HG03196 (cell line): ENCODE measurements around the gene ARF6.
"Not testable (repeated sequence)": the region's sequence is repeated elsewhere in the genome, so short reads cannot be mapped to it uniquely, and the experiment has no call there.

Experiments used
- ATAC-seq: cut with Tn5 transposase; IDR thresholded peaks from one replicate; pipeline ENCODE4 v1.9.1; 2021; ENCODE audit not compliant: unreplicated experiment

ARF6 gene

DNA sequence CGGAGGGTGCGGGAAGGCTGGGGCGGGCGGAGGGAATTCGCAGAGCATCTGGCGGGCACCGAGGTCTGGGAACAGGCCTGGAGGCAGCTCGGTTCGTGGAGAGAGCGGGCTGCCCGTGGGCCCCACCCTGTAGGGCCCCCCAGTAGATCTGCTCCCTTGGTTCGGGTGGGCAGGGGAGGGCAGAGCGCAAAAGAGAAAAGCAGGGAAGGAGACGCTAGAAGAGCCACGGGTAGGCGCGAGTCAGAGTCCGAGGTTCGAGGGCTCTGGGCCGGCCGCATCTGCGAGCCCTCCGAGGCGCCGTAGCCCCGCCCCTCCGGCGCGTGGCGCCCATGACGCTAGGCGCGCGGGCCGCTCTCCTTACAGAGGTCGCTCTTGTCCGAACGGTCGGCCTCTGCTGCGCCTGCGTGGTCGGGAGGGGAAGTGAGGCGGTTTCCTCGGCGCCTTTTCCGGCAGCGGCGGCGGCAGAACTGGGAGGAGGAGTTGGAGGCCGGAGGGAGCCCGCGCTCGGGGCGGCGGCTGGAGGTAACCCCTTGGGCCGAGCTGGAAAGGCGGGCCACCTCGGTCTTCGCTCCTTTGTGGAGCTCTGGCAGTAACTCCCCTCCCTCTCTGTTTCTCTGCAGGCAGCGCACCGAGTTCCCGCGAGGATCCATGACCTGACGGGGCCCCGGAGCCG lies at the start of gene ARF6:
TSS of gene ARF6 (plus strand) at position 447 of the 673 bp plus-strand sequence. CDS start 655 bp downstream, outside the sequence.
- peak; percentile 79 for ATAC-seq

DNA sequence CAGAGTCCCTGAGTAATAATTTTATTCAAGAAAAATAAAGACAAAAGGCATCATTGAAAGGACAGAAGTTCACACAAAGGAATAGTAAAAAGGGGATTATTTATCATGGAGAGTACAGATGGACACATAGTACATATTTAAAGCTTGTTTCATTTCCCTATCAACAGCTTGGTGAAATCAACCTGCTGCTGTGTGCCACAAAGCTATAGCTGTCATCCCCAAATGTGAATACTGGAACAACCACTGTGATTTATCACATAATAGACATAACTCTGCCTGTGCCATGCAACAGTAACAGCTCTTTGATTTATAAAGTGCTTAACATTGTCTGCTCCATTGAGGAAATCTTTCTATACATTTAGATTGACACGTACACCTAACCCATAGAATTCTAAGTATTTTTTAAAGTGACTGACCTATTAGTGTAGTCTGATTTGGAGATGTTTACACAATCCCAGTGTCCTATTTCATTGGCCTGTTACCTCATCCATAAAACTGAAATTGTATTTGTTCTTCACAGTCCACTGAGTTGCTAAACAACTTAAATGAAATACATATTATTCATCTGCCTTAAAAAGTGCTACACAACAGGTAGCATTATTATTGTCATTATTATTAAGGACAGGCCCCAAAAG lies 43.6 kb upstream of the ARF6 start:
- ATAC-seq, result no peak

DNA sequence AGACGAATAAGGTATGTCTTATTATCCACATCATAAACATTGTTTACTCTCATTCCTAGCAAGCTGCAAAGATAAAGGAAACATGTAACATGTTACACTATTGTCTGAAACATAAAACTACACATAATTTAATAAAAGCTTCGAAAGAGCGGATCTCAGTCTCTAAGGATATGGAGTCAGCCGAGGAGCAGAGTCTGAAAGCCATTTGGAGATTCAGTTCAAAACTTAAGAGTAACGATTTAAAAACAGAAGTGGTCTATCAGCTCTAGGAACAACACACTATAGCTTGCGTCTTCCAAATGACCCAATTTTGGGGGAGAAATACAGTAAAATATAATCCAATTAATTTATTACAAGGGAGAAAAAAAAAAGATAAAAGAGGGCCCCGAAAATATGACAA lies 41.1 kb upstream of the ARF6 start:
- no peak for ATAC-seq

DNA sequence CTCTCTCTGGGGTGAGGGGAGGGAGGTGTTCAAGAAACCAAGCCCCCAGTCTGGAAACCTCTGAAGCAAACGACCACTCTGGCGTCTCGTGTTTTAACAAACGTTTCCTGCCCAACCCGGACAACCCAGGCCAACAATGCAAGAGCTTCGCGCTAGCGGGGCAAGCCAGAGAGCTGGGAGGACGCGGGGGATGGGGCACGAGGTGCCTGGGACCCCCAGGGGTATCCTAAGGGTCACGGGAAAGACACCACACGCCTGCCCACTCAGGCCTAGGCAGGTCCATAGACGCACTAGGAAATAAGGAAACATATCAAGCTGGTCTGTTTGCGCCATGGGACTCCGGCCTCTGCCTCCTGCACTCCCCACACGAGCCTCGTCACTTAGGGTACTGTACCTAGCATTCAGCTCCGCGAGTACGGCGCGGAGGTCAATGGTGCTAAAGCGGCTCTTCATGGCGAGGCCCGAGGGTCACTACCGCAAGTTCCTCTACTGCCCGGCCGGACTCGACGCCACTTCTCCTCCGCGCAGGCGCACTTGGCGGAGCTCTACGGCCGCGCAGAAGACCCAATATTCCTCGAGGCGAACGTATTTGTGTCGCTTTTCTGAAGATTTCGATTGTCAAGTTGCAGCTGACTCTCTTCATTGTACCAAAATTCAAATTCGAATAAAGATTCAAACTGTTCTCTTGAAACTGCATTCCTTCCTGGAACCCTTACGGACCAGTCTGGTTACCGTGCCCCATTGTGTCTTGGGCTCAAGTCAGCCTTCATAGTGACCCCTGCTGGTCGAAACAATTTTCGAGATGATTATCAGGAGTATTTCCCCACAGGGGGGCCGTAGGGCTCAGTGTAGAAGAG lies 40.4 kb upstream of the ARF6 start, which contains the start of gene NEMF:
TSS of gene NEMF (minus strand) at position 488 of the 857 bp plus-strand sequence. CDS start at position 453, 35 bp downstream.
- peak; percentile 82 for ATAC-seq

DNA sequence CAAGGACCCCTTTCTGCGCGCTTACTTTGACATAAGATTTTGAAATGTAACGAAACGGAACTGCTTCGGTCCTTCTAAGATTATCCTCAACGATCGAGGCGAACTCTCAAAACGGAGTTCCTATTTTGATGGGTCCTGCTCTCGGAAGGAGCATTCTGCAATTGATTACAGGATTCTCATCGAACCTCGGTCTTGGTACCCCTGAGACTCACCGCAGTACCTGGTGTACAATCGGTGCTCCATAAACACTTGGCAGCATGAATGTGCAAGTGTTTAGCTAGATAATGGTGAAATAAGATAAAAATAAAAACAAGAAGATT lies 39.8 kb upstream of the ARF6 start:
- ATAC-seq, result peak; percentile 10

DNA sequence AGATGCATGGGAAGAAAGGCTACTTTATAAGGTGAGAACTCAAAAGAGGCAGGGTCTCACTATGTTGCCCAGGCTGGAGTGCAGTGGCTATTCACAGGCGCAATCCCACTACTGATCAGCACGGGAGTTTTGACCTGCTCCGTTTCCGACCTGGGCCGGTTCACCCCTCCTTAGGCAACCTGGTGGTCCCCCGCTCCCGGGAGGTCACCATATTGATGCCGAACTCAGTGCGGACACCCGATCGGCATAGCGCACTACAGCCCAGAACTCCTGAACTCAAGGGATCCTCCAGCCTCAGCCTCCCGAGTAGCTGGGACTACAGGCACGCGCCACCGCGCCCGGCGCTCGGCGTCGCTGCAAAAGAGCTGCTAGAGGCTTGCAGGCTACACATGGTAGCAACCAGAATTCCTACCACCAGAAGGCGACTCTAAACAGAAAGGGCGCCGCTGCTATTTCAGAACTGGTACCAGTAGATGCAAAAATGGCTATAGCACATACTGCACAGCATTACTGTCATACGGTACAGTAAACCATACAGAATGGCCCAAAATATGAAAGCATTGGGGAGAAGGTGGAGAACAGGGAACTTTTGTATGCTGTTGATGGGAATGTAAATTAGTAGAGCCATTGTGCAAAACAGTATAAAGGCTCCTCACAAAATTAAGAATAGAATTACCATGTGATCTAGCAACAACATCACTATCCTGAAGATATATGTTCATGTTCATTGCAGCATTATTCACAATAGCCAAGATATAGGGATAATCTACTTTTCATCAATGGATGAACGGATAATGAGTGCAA lies 39.1 kb upstream of the ARF6 start:
- ATAC-seq, result no peak

DNA sequence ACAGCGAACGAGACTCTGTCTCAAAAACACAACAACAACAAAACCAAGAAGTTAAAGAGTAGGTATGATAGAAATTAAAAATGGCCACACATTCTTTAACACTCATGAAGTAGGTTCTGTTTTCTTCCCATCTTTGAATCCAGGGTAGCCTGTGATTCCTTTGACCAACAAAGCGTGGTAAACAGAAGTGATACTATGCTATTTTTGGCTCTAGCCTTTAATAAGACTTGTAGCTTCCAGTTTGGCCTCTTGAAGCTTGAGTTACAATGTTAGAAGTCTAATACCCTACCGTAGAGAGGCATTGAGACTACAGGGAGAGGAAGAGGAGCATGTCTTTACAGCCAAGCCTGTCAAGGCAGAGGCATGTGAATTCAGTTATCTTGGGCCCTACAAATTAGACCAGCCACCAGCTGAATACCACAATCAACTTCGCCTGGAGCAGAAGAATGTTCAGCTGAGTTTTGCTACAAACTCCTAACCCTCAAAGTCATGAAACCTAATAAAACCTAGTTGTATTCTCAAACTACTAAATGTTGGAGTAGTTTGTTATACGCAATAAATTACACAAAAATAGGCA lies 35.4 kb upstream of the ARF6 start:
- ATAC-seq, result no peak

DNA sequence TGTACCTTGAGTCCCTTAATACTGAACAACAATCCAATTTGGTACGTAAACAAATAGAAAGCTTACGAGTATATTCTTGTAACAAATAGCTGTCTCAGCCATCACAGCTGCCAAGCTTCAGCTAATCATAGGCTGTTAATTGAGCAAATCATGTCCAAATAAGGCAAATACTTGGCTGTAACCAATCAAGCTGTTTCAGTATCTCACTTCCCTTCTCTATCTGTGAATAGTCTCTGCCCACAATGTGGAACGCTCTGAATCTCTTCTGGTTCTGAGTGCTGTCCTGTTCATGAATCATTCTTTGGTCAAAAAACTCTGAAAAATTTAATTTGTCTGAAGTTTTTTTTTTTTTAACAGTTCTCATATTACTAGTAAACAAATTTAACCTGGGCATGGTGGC lies 34.5 kb upstream of the ARF6 start:
- no peak for ATAC-seq

DNA sequence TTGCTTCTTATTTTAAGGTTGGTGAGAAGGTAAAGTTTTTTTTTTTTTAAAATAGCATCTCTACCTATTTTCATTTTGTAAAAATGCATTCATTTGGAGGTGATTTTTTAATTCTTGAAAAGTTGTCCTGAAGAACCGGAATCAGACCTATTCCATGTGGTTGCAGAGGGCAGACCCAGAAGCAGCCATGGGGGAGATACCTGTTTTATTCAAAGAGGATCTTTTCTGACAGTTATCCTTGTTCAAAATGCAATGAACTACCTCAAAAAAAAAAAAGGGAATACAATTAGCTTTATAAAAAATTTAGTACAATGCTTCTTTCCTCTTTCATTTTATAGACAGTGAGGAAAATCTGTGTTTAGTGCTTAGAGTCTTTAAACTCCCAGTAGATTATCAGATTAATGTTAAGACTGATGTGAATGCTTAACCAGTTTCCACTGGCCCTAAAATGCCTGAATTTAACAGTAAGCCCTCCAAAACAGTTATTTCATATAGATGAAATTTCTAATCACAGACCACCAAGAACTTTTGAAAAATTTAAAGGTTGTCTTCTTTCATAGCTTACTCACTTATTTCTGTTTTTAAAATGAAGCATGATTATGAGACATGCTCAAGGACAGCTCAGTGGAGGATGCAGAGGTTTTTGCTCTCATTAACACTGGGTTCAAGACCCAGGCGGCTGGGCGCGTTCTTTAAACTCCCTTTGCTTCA lies 31.7 kb upstream of the ARF6 start:
- ATAC-seq, result no peak

DNA sequence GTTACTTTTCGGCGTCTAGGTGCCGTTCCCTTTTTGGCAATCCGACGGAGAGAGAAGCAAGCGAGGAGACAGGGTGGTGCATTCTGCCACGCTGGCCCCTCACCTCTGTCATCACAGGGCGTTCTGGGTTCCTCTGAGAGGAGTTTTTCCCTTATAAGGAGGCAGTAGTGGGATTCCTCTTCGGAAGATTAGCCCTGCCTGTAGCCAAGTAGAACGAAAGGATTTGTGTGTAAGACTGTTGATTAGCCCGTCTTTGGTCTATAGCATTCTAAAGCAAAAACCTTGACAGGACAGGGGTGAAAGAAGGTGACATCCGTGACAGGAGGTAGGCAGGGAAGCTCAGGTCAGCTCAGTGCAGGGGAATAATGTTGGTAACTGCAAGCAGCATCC lies 31.2 kb upstream of the ARF6 start:
- ATAC-seq, result peak; percentile 10

DNA sequence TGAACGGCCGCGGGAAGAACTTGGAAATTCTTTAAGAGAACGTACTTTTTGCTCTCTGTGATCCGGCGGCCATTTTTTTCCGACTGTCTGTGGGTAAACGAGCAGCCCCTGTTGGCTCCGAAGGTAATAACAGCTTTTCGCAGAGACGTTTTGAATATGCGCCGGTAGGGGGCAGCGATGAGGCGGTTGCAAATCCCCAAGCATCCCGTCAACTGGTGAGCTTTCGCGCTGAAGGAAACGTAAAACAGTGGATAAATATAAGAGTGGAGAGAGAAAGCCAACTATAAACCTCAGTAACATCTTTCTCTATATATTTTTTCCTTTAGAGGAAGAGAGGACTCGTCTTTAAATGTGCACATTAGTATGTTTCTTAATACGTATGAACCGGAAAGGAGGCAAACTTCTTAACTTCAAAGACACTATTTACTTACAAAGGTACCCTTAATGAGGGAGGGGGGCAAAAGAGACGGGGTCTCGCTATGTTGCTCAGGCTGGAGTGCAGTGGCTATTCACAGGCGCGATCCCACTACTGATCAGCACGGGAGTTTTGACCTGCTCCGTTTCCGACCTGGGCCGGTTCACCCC lies 30.7 kb upstream of the ARF6 start:
- ATAC-seq, result peak; percentile 33

DNA sequence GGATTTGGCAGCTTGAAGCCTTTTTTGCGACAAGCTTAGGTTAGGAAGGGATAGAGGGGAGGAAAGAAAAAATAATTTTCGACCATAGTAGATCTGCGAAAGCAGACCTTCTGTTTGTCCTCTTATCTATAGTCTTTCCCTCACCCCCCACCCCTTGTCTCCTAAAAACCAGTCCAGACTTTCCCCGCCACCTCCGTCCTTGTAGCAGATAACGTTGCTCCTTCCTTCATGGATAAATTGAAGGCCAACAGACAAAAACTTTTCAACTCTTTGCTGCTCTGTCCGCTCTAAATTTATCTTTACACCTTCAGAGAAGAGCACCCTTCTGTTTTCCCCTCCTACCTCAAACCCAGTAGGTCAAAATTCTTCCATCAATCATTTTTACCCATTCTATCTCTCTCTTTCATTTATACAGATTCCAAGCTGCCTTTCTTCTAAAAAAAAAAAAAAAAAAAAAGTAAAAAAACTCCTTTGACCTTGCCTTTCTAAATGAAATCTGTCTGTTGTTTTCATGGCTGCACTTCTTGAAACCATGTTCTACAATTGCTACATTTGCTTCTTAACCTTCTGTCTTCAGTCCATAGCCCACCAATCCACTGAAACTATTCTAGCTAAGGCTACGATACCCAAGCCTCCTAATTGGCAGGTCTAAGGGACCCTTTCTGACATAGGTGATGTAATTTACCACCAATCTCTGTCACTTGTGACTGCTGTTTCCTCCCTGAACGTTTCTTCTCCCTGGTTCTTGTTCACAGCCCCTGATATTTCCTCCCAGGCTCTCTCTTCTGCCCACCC lies 29.2 kb upstream of the ARF6 start:
- no peak for ATAC-seq

DNA sequence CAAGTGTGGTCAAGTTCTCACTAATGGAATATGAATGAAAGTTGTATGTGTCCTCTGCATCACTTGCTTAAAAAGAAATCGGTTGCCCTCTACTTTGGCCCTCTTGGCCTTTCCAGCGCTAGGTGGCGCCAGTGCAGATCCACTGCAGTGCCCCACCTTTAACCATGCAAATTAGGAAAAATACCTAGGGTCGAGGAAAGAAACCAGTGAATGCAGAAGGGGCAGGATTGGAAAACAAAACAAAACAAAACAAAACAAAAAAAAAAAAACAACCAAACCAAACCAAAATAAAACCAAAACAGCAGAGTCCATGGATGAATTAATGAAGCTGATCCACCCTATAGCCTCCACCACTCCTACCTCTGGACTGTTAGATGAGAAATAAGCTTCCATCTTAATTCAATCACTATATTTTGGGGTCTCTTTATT lies 27.4 kb upstream of the ARF6 start:
- no peak for ATAC-seq

DNA sequence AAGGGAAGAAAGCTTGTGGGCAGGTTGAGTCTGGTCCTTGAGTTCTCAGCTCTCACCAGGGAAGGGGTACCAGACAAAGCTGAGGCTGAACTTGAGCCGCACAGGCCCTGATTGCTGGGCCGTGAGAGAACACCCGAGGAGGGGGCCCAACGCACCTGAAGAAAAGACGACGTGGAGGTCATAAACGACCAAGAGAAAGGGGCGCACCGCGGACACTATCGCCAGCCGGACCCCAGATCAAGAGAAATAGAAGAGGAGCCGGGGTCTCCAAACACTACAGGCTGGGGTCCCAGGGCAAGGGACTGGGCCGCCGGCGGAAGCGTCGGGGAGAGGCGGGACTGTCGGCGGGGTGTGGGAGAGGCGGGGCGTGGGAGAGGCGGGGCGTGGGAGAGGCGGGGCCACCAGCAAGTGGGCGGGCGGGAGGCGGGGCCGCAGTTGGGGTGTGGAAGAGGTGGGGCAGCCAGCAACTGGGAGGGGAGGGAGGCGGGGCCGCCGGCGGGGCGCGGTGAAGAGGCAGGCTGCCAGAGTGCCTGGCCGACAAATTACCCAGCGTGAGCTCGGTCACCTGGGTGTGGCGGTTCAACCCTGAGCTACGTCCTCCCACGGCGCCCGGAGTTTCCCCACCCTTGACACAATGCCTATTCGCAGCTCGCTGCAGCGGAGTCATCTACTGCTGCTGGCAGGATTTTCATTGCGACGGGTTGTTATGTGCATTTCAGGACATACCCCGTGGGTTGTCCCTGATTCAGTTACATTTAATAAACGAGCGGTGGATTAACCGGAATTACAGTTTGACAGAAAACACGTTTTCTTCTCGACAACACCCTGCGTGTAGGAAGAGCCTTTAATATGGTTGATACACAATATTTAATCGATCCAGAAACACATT lies 24.8 kb upstream of the ARF6 start:
- peak; percentile 89 for ATAC-seq

DNA sequence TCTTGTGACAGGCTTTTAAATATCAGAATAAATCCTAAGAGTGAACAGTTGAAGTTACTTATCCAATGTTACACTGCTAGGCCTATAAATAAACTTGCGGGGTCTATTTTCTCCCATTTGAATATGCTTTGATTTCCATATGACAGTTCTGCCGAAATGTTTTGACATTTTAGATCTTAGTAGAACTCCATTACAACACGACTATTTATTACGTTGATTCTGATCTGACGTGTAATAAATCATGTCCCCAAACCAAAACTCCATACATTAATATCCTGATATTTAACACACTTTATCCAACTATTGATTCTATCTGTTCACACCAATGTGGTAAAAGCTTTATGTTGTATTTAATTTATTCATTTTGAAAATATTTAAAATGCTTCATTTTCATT lies 24.2 kb upstream of the ARF6 start:
- no peak for ATAC-seq

DNA sequence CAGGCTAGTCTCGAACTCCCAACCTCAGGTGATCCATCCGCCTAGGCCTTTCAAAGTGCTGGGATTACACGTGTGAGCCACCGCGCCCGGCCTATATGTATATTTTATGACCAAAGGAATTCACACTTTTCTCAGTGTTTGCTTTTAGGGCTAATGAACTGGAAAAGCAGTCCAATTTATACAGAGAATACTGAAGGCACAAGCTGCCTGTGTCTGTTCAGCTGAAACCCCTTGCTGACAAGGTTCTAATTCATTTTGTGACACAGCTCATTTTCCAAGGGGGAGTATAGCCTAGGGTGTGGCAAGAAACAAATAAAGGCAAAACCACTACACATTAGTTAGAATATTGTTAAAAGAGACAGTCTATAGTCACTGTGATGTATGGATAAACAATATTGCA lies 22.0 kb upstream of the ARF6 start:
- ATAC-seq, result no peak

DNA sequence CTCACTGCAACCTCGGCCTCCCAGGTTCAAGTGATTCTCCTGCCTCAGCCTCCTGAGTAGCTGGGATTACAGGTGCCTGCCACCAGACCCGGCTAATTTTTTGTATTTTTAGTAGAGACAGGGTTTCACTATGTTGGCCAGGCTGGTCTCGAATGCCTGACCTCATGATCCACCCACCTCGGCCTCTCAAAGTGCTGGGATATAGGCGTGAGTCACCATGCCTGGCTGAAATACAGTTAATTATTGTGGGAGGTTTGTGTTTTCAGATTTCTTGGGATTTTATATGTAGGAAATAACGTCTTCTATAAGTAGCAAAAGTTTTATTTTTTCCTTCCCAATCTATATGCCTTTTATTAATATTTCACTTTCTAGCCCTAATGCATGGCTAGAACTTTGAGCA lies 19.3 kb upstream of the ARF6 start:
- not testable (repeated sequence) for ATAC-seq

DNA sequence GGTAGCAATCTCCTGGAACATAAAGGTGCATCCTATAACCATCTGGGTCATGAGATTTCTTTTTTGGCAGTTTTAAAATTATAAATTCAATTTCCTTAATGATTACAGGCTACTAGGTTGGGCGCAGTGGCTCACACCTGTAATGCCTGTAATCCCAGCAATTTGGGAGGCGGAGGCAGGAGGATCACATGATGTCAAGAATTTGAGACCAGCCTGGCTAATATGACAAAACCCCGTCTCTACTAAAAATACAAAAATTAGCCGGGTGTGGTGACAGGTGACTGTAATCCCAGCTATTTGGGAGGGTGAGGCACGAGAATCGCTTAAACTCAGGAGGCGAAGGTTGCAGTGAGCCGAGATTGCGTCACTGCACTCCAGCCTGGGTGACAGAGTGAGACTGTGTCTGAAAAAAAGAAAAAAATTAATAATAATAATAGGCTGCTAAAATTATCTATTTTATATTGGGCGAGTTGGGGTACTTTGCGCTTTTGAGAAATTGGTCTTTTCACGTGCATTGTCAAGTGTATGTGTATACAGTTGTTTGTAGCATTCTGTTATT lies 17.2 kb upstream of the ARF6 start:
- ATAC-seq, result no peak
